Tibial artery (tissue), 4 donors: ENCODE measurements around the gene CA10.

Source experiments
- DNase-seq, 2 donors: peaks; one replicate each; pipeline ENCODE4 v3.0.0-alpha.2; 2019
- H3K27ac ChIP-seq, 2 donors: fragments of 200-600 bp; sonication (generic) in 1 of 2; 1 replicate in 1 of 2; 2 replicates in 1 of 2; pipeline ENCODE4 v1.5.1; 2018 to 2019; ENCODE audit warnings: mild to moderate bottlenecking in 1 of 2
- H3K27me3 ChIP-seq, 2 donors: fragments of 200-600 bp; sonication (generic) in 1 of 2; one replicate each; pipeline versions ENCODE4 v1.5.1 to v1.6.0; 2016 to 2019
- H3K36me3 ChIP-seq, 3 donors: fragments of 200-600 bp; sonication (generic) in 2 of 3; one replicate each; pipeline ENCODE4 v1.5.1; 2016 to 2019; ENCODE audit warnings: mild to moderate bottlenecking in 2 of 3
- H3K4me1 ChIP-seq, 4 donors: fragments of 200-600 bp; sonication (generic) in 2 of 4; 1 replicate in 3 of 4; 2 replicates in 1 of 4; pipeline ENCODE4 v1.5.1; 2016 to 2019
- H3K4me3 ChIP-seq, 2 donors: fragments of 200-600 bp; sonication (generic) in 1 of 2; 1 replicate in 1 of 2; 2 replicates in 1 of 2; pipeline ENCODE4 v1.5.1; 2018 to 2019; ENCODE audit warnings: mild to moderate bottlenecking in 2 of 2
- H3K9me3 ChIP-seq, 3 donors: fragments of 200-600 bp; sonication (generic) in 1 of 3; one replicate each; pipeline ENCODE4 v1.5.1; 2016 to 2019
- CTCF ChIP-seq, 2 experiments: fragments of 200-600 bp in 1 of 2; fragments of 450-650 bp in 1 of 2; IDR thresholded peaks; one replicate each; pipeline ENCODE4 v1.5.1; 2017 to 2019; ENCODE audit warnings: antibody characterized with exemption in 2 of 2, mild to moderate bottlenecking in 1 of 2, moderate library complexity in 1 of 2
- intact Hi-C: fragments of 100-400 bp; cut with DNase I; formaldehyde crosslinking; loops from one replicate; pipeline ENCODE4 v1.15.0; 2023; ENCODE audit warnings: low total_unique reads

CA10 gene

DNA sequence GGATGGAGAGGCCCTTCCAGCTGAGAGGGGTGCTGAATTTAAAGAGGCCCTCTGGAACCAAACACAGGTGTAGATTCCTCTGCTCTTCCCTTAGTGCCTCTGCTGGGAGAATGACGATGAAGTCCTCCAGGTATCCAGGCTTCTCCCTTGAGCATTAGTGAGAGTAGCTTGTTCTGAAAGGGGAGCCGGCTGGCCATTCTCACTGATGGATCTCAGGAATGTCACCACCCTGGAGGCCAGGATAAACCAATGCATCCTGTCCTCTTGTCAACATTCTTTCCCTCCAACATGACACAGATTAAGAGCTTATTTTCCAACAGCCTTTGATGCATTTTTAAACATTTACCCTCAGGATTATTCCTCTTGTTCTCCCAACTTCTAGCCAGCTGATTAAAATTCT lies 325.5 kb downstream of the CA10 start:
- Histone ChIP-seq H3K4me3 (no peak overlapping the region), H3K36me3 (no peaks in the 10 kb centered on the region), H3K27me3 (no peaks in the 10 kb centered on the region), H3K4me1 (no peaks in the 10 kb centered on the region), H3K27ac (no peak overlapping the region), H3K9me3 (no peaks in the 10 kb centered on the region)
- intact Hi-C loops, result no loop called here
- no peak for DNase-seq
- TF ChIP-seq CTCF (IDR thresholded peaks at IDR 0.05), result no peak

DNA sequence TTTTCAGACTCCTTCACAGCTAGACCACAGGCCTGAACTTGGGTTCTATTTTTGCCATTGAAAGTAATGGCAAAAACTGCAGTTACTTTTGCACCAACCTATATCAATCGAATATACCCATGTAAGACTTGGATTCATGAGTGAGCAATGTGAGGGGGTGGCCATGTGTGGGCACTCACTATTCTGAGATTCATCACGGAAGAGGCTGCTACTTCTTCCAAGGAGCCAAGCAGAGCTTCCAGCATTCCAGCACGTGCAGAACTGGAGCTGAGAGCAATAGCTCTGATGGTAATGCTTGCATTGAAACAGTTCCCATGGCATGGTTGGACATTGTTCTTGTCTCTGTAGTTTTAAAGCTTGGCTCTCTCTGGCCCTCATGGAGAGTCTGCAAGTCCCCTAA lies 327.6 kb downstream of the CA10 start:
- intact Hi-C loops, result no loop called here

GRCh38 chr17:51830451-51830850 lies 328.1 kb downstream of the CA10 start:
- Histone ChIP-seq H3K36me3 (no peaks in the 10 kb centered on the region), H3K27ac (no peak overlapping the region), H3K9me3 (no peaks in the 10 kb centered on the region), H3K4me3 (no peak overlapping the region), H3K4me1 (no peaks in the 10 kb centered on the region), H3K27me3 (no peaks in the 10 kb centered on the region)
- no peak for DNase-seq
- intact Hi-C loops, result no loop called here
- no peak for TF ChIP-seq CTCF (IDR thresholded peaks at IDR 0.05)

More for the DNA sequence above, 327.6 kb downstream of the CA10 start:
- Histone ChIP-seq H3K9me3 (no peaks in the 10 kb centered on the region), H3K27me3 (no peaks in the 10 kb centered on the region), H3K4me1 (no peaks in the 10 kb centered on the region), H3K36me3 (no peaks in the 10 kb centered on the region), H3K4me3 (no peak overlapping the region), H3K27ac (no peak overlapping the region)
- TF ChIP-seq CTCF (IDR thresholded peaks at IDR 0.05), result no peak
- DNase-seq, result no peak

GRCh38 chr17:51828901-51829300 lies 329.6 kb downstream of the CA10 start:
- no peak for TF ChIP-seq CTCF (IDR thresholded peaks at IDR 0.05)
- intact Hi-C loops, result no loop called here
- H3K27ac ChIP-seq, result no peak overlapping the region

GRCh38 chr17:51827140-51827539 lies 331.4 kb downstream of the CA10 start:
- no peak overlapping the region for H3K4me3 ChIP-seq
- H3K9me3 ChIP-seq, result no peaks in the 10 kb centered on the region
- H3K4me1 ChIP-seq, result no peaks in the 10 kb centered on the region
- H3K27ac ChIP-seq, result no peak overlapping the region
- no peaks in the 10 kb centered on the region for H3K27me3 ChIP-seq
- no peaks in the 10 kb centered on the region for H3K36me3 ChIP-seq
- DNase-seq, result no peak
- intact Hi-C loops, result no loop called here
- no peak for TF ChIP-seq CTCF (IDR thresholded peaks at IDR 0.05)

More at GRCh38 chr17:51828901-51829300, 329.6 kb downstream of the CA10 start:
- Histone ChIP-seq H3K4me3 (no peak overlapping the region), H3K27me3 (no peaks in the 10 kb centered on the region), H3K4me1 (no peaks in the 10 kb centered on the region), H3K36me3 (no peaks in the 10 kb centered on the region), H3K9me3 (no peaks in the 10 kb centered on the region)
- DNase-seq, result no peak

DNA sequence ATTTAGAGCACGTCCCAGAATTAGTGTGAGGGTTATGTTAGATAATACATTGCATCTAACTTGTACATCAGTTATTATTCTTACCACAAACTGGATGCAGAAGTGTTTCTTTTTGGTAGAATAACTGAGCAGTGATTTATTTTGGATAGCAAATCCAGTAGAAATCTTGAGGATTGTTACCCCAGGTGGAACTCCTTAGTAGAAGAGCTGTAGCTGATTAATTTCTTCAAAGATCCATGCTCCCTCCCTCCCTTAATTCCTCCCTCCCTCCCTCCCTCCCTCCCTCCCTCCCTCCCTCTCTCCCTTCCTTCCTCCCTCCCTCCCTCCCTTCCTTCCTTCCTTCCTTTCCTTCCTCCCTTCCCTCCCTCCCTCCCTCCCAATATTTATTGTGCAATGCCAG lies 337.7 kb downstream of the CA10 start:
- TF ChIP-seq CTCF (IDR thresholded peaks at IDR 0.05), result no peak

More for the DNA sequence above, 337.7 kb downstream of the CA10 start:
- intact Hi-C loops, result no loop called here
- no peaks in the 10 kb centered on the region for H3K27me3 ChIP-seq
- no peak overlapping the region for H3K27ac ChIP-seq
- H3K36me3 ChIP-seq, result no peaks in the 10 kb centered on the region
- H3K4me1 ChIP-seq, result no peaks in the 10 kb centered on the region
- H3K9me3 ChIP-seq, result no peaks in the 10 kb centered on the region
- no peak overlapping the region for H3K4me3 ChIP-seq
- no peak for DNase-seq
